WTC11 (cell line): ENCODE data around the gene CHMP1A. TPM values are rescaled to one million over a fixed set of nuclear protein-coding genes. Genes with fewer than 3 reads are reported as not detected.

Experiments
- ATAC-seq: fragments of 200-7000 bp; cut with Tn5 transposase; 2 replicates; pipeline ENCODE4 v1.10.0; 2021; ENCODE audit warnings: mild to moderate bottlenecking, moderate library complexity
- CTCF ChIA-PET: fragments of 300-600 bp; sonication (Branson Sonifier 250); formaldehyde crosslinking; loops from one replicate; lab custom pipeline; 2021; ENCODE audit warnings: antibody characterized with exemption; lab: Charles Lee
- POLR2A ChIA-PET: fragments of 350-600 bp; sonication (Branson Sonifier 250); formaldehyde crosslinking; loops from one replicate; lab custom pipeline; 2021; ENCODE audit warnings: antibody characterized with exemption; lab: Charles Lee
- DNase-seq: peaks from one replicate; pipeline ENCODE4 v3.0.0; 2021; ENCODE audit warnings: low spot score
- H3K27ac Mint-ChIP-seq: 2 replicates; pipeline ENCODE4 v1.8.0; 2021; ENCODE audit warnings: mixed read lengths
- H3K27me3 Mint-ChIP-seq: 2 replicates; pipeline ENCODE4 v1.8.0; 2021; ENCODE audit warnings: low read depth, mild to moderate bottlenecking, moderate library complexity, mixed read lengths
- H3K36me3 Mint-ChIP-seq: 2 replicates; pipeline ENCODE4 v1.8.0; 2021; ENCODE audit warnings: mixed read lengths
- H3K4me1 Mint-ChIP-seq: 2 replicates; pipeline ENCODE4 v1.8.0; 2022; ENCODE audit warnings: mixed read lengths
- H3K4me3 Mint-ChIP-seq: 2 replicates; pipeline ENCODE4 v1.8.0; 2021; ENCODE audit warnings: mild to moderate bottlenecking, moderate library complexity, mixed read lengths
- H3K9me3 Mint-ChIP-seq: 2 replicates; pipeline ENCODE4 v1.8.0; 2021; ENCODE audit warnings: mixed read lengths
- AR ChIP-seq: fragments of 250-450 bp; sonication (Bioruptor Pico); IDR thresholded peaks from 2 replicates; pipeline ENCODE4 v1.9.0; 2021; ENCODE audit warnings: mild to moderate bottlenecking
- ATF3 ChIP-seq: sonication (generic); formaldehyde crosslinking; conservative IDR thresholded peaks from 2 replicates; pipeline ENCODE4 v1.8.1; 2022; ENCODE audit warnings: mild to moderate bottlenecking, missing genetic modification reagents
- CDX4 ChIP-seq: fragments of 250-450 bp; sonication (Bioruptor Pico); IDR thresholded peaks from 2 replicates; pipeline ENCODE4 v1.9.0; 2021; ENCODE audit warnings: moderate library complexity, mild to moderate bottlenecking, inconsistent platforms, borderline replicate concordance
- CREM ChIP-seq: sonication (generic); formaldehyde crosslinking; IDR thresholded peaks from 2 replicates; pipeline ENCODE4 v1.8.1; 2022; ENCODE audit warnings: mild to moderate bottlenecking, missing genetic modification reagents, moderate library complexity
- E2F5 ChIP-seq: sonication (generic); formaldehyde crosslinking; IDR thresholded peaks from 2 replicates; pipeline ENCODE4 v1.8.1; 2022; ENCODE audit warnings: mild to moderate bottlenecking, moderate library complexity, missing genetic modification reagents
- EMX1 ChIP-seq: fragments of 250-450 bp; sonication (Bioruptor Pico); IDR thresholded peaks from 2 replicates; pipeline ENCODE4 v1.8.0; 2021; ENCODE audit warnings: mild to moderate bottlenecking
- IRF2 ChIP-seq: sonication (generic); formaldehyde crosslinking; IDR thresholded peaks from 2 replicates; pipeline ENCODE4 v1.8.0; 2022; ENCODE audit warnings: low read depth, missing genetic modification reagents, borderline replicate concordance
- JUN ChIP-seq: sonication (generic); formaldehyde crosslinking; IDR thresholded peaks from 2 replicates; pipeline ENCODE4 v1.8.0; 2023; ENCODE audit warnings: mild to moderate bottlenecking, missing genetic modification reagents
- KAT7 ChIP-seq: sonication (generic); formaldehyde crosslinking; IDR thresholded peaks from 2 replicates; pipeline ENCODE4 v1.8.1; 2023; ENCODE audit warnings: missing genetic modification reagents, mild to moderate bottlenecking, borderline replicate concordance
- NFATC4 ChIP-seq: fragments of 250-450 bp; sonication (Bioruptor Pico); IDR thresholded peaks from 2 replicates; pipeline ENCODE4 v1.9.0; 2021; ENCODE audit warnings: mild to moderate bottlenecking
- NR2C2 ChIP-seq: sonication (generic); formaldehyde crosslinking; IDR thresholded peaks from 2 replicates; pipeline ENCODE4 v1.8.0; 2022; ENCODE audit warnings: mild to moderate bottlenecking, missing genetic modification reagents
- RELA ChIP-seq: sonication (generic); formaldehyde crosslinking; IDR thresholded peaks from 2 replicates; pipeline ENCODE4 v1.8.1; 2022; ENCODE audit warnings: missing genetic modification reagents, mild to moderate bottlenecking, borderline replicate concordance
- TP53 ChIP-seq: sonication (generic); formaldehyde crosslinking; IDR thresholded peaks from 2 replicates; pipeline ENCODE4 v1.8.1; 2023; ENCODE audit warnings: mild to moderate bottlenecking, missing genetic modification reagents
- ZNF121 ChIP-seq: sonication (generic); formaldehyde crosslinking; IDR thresholded peaks from 2 replicates; pipeline ENCODE4 v1.8.0; 2023; ENCODE audit warnings: missing genetic modification reagents
- ZNF423 ChIP-seq: fragments of 250-450 bp; sonication (Bioruptor Pico); IDR thresholded peaks from 2 replicates; pipeline ENCODE4 v2.1.2; 2022; ENCODE audit warnings: mild to moderate bottlenecking, moderate library complexity
- ZNF512 ChIP-seq: sonication (generic); formaldehyde crosslinking; IDR thresholded peaks from 2 replicates; pipeline ENCODE4 v1.8.1; 2022; ENCODE audit warnings: missing genetic modification reagents, borderline replicate concordance
- total RNA-seq: library from RNA; stranded (reverse); gene quantifications from 3 replicates; pipeline ENCODE4 v1.2.3, GENCODE V29; 2021
- TF ChIP-seq, protein P1 (sequence below): sonication (generic); formaldehyde crosslinking; IDR thresholded peaks from 2 replicates; pipeline ENCODE4 v1.8.1; 2023; ENCODE audit warnings: mild to moderate bottlenecking, missing genetic modification reagents, moderate library complexity

The CHMP1A gene
- total RNA-seq, 1 experiment from 2014 or later, result 76.0 TPM

DNA sequence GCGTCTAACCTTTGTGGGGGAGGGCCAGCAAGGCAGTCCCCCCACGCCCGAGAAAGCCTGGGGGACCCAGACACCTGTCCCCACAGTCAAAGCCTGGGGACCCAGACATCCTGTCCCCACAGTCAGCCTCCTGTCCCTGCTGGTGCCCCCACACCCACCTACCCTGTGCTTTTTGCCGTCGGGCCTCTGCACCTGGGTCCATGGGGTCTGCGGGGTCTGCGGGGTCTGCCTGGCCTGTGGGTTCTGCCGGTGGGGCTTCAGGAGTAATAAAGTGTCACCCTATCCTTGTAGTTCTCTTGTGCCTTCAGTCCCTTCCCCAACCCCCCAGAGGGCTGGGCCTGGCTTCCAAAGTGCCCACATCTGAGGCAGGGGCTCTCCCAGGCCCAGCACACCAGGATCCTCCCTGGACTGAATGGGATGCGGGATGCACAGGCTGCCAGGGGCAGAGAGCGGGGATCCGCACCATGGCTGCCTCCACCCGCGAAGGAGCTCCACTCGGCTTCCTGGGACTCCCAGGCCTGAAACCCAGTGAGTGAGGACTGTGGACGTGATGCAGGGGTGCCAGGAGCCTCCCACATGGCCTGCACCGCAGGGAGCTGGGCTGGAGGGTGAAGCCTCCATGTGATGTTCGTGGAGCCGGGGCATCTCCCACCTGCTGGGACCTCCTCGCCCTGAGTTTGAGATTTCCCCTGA, 60.4 kb downstream of the CHMP1A start:
- Mint-ChIP-seq H3K4me1 (peaks cover 5% of the 10 kb centered on the region; the same call in 1 of the 2 replicates), H3K9me3 (no peaks in the 10 kb centered on the region), H3K4me3 (no peak overlapping the region), H3K27ac (no peak overlapping the region), H3K27me3 (no peaks in the 10 kb centered on the region), H3K36me3 (peaks cover 6% of the 10 kb centered on the region)
- ChIA-PET CTCF (interaction anchor here (0.9 to 1.3 kb wide), 3 partner anchors 19 to 45 kb away, joined by 3 to 4 read pairs (median 3); no protein-coding TSS in a partner anchor), POLR2A (interaction anchor here (0.6 kb wide), 1 partner anchor 56 kb away, joined by 8 read pairs; no protein-coding TSS in a partner anchor)
- ATAC-seq (no peak), DNase-seq (no peak)
- TF ChIP-seq RELA (CRISPR knock-in tag) (0 out of 2 replicates have a peak, but pooled peaks have one; percentile 33), ATF3 (CRISPR knock-in tag) (no peak)

- Mint-ChIP-seq H3K4me1 (0 out of 2 replicates have a peak, but pooled peaks cover 3% of the 10 kb centered on the region), H3K4me3 (no peak overlapping the region), H3K27me3 (no peaks in the 10 kb centered on the region)
- TF ChIP-seq KAT7 (CRISPR knock-in tag) (no peak), ZNF423 (no peak), NFATC4 (no peak), TP53 (CRISPR knock-in tag) (no peak), NR2C2 (CRISPR knock-in tag) (no peak), ZNF512 (CRISPR knock-in tag) (no peak), RELA (CRISPR knock-in tag) (no peak), EMX1 (CRISPR knock-in tag) (no peak), CDX4 (CRISPR knock-in tag) (no peak), AR (CRISPR knock-in tag) (no peak), JUN (no peak), CREM (no peak), E2F5 (CRISPR knock-in tag) (no peak), IRF2 (CRISPR knock-in tag) (no peak), ZNF121 (CRISPR knock-in tag) (no peak)
- TF ChIP-seq, protein P1, sequence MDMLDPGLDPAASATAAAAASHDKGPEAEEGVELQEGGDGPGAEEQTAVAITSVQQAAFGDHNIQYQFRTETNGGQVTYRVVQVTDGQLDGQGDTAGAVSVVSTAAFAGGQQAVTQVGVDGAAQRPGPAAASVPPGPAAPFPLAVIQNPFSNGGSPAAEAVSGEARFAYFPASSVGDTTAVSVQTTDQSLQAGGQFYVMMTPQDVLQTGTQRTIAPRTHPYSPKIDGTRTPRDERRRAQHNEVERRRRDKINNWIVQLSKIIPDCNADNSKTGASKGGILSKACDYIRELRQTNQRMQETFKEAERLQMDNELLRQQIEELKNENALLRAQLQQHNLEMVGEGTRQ (CRISPR knock-in tag), result no peak
- TF ChIP-seq, all 79 proteins: peak for 0
- peaks cover 6% of the 10 kb centered on the region for H3K36me3 Mint-ChIP-seq
- H3K9me3 Mint-ChIP-seq, result no peaks in the 10 kb centered on the region
- no peak for ATAC-seq
- H3K27ac Mint-ChIP-seq, result no peak overlapping the region; the same call in 1 of the 2 replicates
- no peak for DNase-seq
- ChIA-PET POLR2A (no interaction called here), CTCF (no interaction called here)
Observed at GRCh38 chr16:89596061-89596689, 61.3 kb downstream of the CHMP1A start.
